ENCODE data around the gene TCF7.

The TCF7 gene

GRCh38 chr5:134131578-134132350 is 17.3 kb downstream of the TCF7 start:
- no peak for DNase-seq

- no peak for DNase-seq
Measured at GRCh38 chr5:134132372-134133187, 18.1 kb downstream of the TCF7 start.

GRCh38 chr5:134133188-134133994 is 18.9 kb downstream of the TCF7 start:
- DNase-seq = no peak

- DNase-seq = no peak
Measured at GRCh38 chr5:134133995-134134541, 19.6 kb downstream of the TCF7 start.

- no peak for DNase-seq
Measured at GRCh38 chr5:134135091-134135655, 20.7 kb downstream of the TCF7 start.

- no peak for DNase-seq
Measured at GRCh38 chr5:134136221-134136631, 21.7 kb downstream of the TCF7 start.

- DNase-seq = no peak
Measured at GRCh38 chr5:134136771-134137170, 22.3 kb downstream of the TCF7 start.

- DNase-seq = peak; percentile 39
Measured at GRCh38 chr5:134138416-134139376, 24.2 kb downstream of the TCF7 start.

- no peak for DNase-seq
Measured at GRCh38 chr5:134139377-134139851, 24.9 kb downstream of the TCF7 start.

- DNase-seq = no peak
Measured at GRCh38 chr5:134139891-134140469, 25.5 kb downstream of the TCF7 start.

- DNase-seq = peak; percentile 76
Measured at GRCh38 chr5:134140530-134141201, 26.2 kb downstream of the TCF7 start.

- DNase-seq = no peak
Measured at GRCh38 chr5:134141331-134142050, 27.0 kb downstream of the TCF7 start.

- DNase-seq = no peak
Measured at GRCh38 chr5:134142052-134142451, 27.6 kb downstream of the TCF7 start.

GRCh38 chr5:134142806-134143205 is 28.3 kb downstream of the TCF7 start:
- no peak for DNase-seq

GRCh38 chr5:134143431-134143830 is 28.9 kb downstream of the TCF7 start:
- no peak for DNase-seq

- DNase-seq = no peak
Measured at GRCh38 chr5:134143944-134144941, 29.8 kb downstream of the TCF7 start.

- DNase-seq = no peak
Measured at GRCh38 chr5:134145041-134145757, 30.7 kb downstream of the TCF7 start.

Data from fibroblast of upper back skin (primary cell).